GM19395 (cell line): ENCODE results near the gene C4orf51.
"Not testable (repeated sequence)": the region's sequence is repeated elsewhere in the genome, so short reads cannot be mapped to it uniquely, and the experiment has no call there.

Experiments
- ATAC-seq: cut with Tn5 transposase; IDR thresholded peaks from one replicate; pipeline ENCODE4 v1.9.1; 2021; ENCODE audit warnings: mild to moderate bottlenecking, moderate library complexity; ENCODE audit not compliant: unreplicated experiment

C4orf51 gene

DNA sequence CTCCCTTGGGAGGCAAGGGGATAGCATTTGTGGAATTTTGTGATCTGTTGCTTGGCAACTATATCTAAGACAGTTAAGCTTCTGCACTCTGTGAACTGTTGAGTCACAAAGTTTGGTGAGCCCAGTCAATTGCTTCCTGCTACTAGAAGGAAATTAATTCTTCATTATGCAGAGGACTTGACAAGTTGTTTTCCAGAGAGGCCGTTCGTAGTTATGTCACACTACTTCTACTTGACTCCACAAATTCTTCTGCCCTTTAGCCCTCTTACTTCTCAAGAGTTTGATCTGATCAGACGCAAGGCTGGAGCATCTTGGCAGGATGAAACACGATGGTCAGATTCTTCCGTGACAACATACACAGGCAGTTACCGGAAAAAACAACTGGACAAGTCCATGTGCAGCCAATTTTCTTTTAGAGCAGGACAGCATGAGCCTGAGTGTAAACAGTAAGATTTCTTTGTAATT, at the start of gene C4orf51:
C4orf51 (plus strand) TSS at position 156 of the 465 bp plus-strand sequence; CDS start at position 214, 58 bp downstream.
- no peak for ATAC-seq

DNA sequence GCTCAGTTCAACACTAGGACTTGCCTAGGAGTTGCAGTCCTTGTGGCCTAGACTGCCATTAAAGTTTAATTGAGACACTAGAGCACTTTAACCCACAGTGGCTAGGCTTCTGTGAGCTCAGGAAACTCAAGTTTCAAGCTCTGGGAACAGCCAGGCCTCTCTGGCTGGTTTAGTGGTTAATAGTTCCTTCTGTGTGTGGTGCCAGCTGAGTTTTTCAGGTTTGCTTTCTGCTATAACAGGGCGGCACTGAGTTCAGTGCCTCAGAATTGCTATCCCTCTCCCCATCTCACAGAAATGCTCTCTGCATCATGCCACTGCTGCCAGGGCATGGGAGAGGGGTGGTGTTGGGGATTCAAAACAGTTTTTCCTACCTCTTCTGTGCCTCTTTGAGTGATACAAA, 44.8 kb upstream of the C4orf51 start:
- ATAC-seq, result no peak

DNA sequence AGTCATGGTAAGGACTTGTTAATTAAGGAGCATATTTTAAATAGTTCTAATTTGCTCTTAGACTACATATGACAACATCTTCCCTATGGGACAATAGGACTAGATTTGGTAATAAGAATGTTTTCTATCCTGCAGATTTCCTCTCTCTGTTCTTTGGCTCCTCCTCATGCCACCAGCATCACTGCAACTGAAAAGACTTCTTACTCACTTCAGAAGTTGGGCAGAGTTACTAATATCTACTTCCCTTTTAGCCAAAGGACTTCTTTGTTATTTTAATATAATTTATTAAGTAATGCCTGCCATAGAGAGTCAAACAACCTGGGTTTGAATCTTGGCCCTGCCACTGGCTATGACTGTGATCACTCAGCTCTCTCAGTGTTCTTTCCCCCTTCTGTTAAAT, 44.3 kb upstream of the C4orf51 start:
- no peak for ATAC-seq

DNA sequence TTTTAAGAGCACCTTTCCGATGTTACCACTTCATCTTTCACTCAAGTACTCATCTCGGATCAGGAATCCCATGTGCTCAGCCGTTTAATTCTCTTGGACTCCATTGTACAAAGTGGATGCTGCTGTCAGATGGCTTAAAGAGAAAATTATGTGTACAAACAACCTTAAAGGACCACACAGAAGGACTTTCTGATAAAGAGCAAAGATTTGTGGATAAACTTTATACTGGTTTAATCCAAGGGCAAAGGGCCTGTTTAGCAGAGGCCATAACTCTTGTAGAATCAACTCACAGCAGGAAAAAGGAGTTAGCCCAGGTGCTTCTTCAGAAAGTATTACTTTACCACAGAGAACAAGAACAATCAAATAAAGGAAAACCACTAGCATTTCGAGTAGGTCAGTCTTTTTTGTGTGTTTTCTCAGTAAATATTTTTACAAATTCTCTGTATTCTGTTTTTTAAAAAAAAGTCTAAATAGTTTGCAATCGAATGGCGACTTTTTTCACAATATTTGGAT, 40.7 kb upstream of the C4orf51 start:
- no peak for ATAC-seq

DNA sequence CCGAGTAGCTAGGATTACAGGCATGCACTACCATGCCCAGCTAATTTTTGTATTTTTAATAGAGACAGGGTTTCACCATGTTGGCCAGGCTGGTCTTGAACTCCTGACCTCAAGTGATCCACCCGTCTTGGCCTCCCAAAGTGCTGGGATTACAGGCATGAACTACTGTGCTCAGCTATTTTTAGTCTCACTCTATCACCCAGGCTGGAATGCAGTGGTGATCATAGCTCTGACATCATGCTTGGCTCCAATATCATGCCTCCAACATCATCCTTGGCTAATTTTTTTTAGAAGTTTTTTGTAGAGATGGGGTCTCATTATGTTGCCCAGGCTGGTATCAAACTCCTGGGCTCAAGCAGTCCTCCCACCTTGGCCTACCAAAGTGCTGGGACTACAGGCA, 39.7 kb upstream of the C4orf51 start:
- ATAC-seq, result not testable (repeated sequence)

DNA sequence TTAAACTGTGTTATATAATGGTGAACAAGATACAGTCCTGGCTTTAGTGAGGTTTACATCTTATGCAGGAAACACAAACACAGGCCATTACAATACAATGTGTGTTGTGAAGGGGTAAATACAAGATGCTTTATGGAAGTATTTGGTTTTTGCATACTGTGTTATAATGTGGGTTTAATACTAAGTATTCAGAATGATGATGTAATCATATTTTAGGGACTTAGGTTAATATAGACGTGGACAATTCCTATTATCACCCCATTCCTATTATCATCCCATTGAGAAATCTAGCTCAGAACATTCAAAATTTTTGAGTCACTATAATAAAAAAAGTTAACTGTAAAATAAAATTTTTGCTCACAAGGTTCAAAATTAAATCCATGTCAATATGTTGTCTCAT, 36.7 kb upstream of the C4orf51 start:
- ATAC-seq, result no peak

DNA sequence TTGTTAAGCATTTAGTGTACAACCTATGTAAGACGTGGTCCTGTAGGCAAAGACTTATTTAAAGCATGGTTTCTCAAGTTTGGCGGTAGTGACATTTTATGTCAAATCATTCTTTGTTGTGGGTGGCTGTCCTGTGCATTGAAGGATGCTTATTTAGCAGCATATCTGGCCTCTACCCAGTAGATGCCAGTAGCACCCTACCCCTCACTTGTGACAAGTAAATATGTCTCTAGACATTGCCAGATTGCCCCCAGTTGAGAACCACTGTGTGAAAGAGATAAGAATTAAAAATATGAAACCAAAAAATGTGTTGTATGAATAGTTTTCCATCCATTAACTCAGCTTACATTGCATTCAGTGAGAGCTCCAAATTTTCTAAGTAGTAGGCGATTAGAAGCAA, 35.2 kb upstream of the C4orf51 start:
- ATAC-seq, result no peak

DNA sequence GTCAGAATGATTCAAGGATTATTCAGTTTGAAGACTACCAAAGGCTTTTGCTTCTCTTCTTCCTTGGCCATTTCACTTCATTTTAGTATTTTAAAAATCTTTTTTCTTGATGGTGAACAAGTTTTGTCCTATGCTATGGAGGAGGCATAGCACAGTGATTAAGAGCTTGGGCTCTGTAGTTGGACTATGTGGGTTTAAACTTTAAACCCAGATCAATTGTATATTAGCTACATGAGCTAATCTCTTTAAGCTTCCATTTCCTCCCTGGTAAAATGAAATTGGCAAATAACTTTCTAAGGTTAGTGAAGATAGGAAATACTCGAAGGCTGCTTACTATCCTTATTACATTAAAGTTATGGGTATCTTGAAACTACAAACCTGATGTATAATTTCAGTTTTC, 23.8 kb upstream of the C4orf51 start:
- no peak for ATAC-seq

DNA sequence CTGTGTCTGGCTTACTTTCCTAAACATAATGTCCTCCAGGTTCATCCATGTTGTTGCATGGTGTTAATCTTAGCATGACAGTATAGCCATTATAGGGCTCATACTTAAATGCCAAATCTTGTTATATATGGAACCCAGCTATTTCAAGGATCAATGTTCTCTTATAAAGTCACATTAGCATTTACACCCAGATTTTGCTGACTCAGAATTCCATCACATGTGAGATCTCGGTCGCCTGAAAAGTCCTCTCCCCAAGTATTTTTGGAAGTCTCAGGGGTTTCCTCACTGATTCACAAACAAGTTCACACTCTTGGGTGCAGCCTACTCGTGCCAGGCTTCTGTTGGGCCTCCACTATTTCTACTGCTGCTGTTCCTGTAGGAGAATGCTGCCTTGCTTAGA, 19.9 kb upstream of the C4orf51 start:
- no peak for ATAC-seq

DNA sequence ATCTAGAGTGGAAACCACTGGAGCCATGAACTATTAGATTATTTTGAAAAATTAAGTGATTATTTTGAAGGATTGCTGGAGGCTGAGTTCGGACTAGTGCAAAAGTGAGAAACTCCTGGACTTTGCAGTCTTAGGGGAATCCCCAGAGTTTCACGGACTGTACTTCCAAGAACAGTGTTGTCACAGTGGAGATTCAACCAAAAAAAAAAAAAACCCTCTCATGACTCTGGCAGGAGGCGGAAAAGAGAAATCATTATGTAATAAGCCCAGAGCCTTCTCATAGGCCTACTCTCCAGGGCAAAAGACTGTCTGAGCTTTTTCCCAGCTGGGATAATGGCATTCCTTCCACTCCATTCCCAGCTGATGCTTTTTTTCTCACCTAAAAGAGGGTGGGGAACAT, 16.8 kb upstream of the C4orf51 start:
- ATAC-seq, result no peak

DNA sequence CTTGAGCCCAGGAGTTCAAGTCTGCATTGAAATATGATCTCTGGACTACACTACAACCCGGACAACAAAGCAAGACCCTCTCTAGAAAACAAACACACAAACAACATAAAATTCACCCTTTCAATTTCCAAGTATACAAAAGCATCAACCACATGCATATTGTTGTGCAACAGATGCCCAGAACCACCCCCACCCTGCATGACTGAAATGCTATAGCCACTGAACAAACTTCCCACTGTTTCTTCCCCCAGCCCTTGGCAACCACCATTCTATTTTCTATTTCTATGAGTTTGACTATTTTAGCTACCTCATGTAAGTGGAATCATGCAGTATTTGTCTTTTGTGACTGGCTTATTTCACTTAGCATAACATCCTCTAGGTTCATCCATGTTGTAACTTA, 14.2 kb upstream of the C4orf51 start:
- ATAC-seq, result no peak

DNA sequence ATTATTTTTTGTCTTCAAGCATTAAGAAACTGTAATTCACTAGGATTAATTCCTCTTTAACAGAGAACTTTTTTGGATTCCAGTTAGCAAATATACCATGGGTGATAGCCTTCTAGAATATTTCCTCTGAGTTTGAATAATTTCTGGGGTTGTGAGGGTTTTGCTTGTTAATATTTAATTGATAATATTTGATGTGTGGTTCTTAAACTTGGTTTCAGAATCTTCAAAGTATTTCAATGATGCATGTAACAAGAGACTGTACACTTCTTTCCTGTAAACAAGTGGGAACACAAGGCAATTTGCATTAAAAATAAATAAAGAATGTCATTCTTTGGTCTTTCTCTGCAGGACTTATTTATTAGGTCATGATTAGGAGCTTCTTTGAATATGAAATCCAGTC, 9.5 kb upstream of the C4orf51 start:
- ATAC-seq, result no peak

DNA sequence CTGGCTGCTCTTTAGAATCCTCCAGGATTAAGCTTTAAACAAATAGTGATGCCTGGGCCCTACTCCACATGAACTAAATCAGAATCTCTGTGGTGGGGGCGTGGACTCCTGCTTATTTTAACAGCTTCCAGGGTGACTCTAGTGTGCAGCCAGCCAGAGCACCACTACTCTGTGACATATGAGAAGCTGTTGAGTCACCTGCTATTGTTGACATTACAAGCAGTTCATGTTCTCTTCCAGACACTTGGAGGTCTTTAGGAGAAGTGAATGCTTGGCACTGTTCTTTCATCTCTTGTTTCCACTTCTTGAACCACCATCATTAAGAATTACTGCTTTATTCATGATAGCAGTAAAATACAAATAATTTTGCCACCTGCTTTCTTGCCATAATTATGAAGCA, 426 bp upstream of the C4orf51 start:
- ATAC-seq, result no peak

DNA sequence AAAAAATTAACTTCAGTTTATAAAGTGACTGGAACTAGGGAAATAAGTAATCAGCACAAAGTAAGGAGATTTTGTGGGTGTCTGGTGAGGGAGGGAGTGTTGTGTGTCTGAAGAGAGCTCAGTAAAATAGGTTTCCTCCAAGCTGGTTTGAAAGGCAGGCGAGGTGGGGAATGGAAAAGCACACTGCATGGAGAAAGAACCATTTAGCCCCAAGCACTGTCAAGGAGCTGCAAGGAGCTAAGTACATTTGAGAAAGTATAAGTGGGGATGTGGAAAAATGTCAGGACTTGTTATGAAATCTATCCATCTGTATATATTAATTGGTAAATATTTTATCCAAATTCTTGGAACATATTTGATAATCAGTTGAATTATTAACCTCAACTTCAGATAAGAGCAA, 956 bp downstream of the C4orf51 start:
- ATAC-seq, result no peak

DNA sequence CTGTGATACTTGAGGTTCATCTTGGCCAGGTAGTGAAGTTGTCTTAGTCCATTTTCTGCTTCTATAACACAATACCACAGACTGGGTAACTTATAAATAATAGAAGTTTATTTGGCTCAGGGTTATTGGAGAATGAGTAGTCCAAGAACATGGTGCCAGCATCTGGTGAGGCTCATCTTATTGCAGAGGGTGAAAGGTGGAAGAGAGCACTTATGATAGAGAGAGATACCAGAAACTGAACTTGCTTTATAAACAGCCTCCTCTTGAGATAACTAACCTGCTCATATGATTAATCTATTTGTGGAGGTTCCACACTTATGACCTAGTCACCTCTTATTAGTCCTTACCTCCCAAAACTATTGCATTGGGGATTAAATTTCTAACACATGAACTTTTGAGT, 1.6 kb downstream of the C4orf51 start:
- ATAC-seq, result no peak

DNA sequence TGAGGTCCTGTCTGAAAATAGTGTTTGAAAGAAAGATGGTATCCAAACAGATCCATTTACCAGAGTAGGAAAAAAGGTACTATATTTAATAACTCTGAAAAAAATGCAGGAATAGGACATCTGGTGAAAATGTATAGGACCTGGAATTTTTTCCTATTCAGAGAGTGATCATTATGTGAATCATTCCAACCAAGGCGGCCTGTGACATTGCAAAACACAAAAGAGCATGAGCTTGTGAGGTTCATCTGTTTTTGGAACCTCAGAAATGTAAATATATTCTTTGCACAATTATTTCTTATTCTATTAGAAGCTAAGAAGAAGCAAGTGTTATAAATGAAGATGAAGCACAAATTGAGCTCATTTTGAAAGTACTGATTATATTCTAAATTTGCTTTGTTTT, 2.0 kb downstream of the C4orf51 start:
- no peak for ATAC-seq

DNA sequence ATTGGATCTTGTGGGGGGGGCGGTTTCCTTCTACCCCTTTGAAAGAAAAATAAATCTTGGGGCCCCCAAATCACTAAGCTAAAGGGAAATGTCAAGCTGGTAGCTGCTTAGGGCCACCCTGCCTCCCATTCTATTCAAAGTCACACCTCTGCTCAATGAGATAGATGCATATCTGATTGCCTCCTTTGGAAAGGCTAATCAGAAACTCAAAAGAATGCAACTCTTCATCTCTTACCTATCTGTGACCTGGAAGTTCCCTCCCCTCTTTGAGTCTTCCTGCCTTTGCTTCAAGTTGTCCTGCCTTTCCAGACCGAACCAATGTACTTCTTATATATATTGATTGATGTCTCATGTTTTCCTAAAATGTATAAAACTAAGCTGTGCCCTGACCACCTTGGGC, 7.0 kb downstream of the C4orf51 start:
- no peak for ATAC-seq

DNA sequence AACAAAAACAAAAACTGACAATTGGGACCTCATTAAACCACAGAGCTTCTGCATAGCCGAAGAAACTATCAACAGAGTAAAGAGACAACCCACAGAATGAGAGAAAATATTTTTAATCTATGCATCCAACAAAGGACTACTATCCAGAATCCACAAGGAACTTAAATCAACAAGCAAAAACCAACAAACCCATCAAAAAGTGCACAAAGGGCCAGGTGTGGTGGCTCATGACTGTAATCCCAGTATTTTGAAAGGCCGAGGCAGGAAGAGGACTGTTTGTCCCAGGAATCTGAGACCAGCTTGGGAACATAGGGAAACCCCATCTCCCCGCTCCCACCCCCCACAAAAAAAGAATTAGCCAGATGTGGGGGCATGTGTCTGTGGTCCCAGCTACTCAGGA, 10.7 kb downstream of the C4orf51 start:
- ATAC-seq, result no peak

DNA sequence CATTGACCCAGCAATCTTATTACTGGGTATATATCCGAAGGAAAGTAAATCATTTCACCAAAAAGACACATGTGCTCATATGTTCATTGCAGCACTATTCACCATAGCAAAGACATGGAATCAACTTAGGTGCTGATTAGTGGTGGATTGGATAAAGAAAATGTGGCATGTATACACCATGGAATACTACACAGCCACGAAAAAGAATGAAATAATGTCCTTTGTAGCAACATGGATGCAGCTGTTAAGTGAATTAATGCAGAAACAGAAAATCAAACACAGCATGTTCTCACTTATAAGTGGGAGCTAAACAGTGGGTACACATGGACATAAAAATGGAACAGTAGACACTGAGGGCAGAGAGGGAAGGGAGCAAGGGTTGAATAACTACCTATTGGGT, 11.5 kb downstream of the C4orf51 start:
- not testable (repeated sequence) for ATAC-seq

DNA sequence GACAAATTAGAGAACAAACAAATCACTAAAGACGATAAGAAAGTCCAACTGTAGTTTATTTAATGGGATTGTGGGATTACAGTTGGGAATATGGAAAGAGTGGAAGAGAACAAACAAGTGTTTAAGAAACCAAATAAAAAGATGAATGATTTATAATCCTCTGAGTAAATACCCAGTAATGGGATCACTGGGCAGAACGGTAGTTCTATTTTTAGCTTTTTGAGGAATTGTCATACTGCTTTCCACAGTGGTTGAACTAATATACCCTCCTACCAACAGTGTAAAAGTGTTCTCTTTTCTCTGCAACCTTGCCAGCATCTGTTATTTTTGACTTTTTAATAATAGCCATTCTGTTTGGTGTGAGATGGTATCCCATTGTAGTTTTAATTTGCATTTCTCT, 15.0 kb downstream of the C4orf51 start:
- ATAC-seq, result no peak

DNA sequence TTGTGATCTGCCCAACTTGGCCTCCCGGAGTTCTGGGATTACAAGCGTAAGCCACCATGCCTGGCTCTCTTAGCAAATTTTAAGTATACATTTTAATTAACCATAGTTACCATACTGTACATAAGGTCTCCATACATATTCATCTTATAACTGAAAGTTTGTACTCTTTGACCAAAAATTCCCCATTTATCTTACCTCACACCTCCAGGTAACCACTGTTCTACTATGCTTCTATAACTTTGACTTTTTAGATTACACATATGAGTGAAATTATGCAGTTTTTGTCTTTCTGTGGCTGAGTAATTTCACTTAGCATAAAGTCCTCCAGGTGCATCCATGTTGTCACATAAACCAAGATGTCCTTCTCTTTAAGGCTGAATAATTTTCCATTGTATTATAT, 17.4 kb downstream of the C4orf51 start:
- no peak for ATAC-seq

DNA sequence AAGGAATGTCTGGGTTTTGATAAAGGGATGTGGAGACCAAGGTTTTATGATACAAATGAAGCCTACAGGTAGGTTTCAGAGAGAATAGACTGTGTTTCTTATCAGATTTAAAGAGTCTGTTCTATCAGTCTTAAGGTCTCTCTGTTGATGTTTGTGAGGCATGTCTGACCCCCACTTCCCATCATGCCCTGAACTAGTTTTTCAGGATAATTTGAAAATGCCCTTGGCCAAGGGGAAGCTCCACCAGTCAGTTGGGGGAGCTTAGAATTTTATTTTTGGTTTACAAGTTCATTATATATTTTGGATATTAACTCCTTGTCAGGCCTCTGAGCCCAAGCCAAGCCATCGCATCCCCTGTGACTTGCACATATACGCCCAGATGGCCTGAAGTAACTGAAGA, 18.6 kb downstream of the C4orf51 start:
- no peak for ATAC-seq

DNA sequence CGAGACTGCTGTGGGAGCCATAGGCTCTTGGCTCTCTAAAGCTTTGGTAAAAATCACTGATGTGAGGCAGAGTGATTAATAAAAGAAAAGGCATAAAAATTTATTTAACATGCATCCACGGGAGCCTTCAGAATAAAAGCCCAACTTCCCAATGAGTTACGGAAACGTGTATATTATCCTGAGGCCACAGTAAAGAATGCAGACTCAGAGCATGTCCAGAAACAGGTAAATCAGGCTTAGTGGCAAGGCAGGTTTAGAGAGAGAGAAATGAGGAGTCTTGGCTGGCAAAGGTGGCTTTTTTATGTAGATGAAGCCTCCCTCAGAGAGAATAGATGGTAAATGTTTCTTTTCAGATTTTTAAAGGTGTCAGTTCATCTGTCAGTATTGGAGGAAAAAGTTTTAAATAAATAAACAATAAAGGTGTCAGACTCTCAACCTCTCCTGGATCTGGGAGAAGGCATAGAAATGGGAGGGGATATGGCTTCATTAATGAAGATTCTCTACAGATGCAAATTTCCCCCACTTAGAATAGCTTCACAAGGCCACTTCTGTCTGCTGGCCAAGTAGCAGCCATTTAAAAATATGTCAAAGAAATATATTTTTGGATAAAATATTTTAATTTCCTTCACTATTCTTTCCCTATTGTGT, 24.0 kb downstream of the C4orf51 start:
- ATAC-seq, result no peak
